ENCODE data around the gene PNRC2.

Gene PNRC2, protein sequence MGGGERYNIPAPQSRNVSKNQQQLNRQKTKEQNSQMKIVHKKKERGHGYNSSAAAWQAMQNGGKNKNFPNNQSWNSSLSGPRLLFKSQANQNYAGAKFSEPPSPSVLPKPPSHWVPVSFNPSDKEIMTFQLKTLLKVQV

DNA sequence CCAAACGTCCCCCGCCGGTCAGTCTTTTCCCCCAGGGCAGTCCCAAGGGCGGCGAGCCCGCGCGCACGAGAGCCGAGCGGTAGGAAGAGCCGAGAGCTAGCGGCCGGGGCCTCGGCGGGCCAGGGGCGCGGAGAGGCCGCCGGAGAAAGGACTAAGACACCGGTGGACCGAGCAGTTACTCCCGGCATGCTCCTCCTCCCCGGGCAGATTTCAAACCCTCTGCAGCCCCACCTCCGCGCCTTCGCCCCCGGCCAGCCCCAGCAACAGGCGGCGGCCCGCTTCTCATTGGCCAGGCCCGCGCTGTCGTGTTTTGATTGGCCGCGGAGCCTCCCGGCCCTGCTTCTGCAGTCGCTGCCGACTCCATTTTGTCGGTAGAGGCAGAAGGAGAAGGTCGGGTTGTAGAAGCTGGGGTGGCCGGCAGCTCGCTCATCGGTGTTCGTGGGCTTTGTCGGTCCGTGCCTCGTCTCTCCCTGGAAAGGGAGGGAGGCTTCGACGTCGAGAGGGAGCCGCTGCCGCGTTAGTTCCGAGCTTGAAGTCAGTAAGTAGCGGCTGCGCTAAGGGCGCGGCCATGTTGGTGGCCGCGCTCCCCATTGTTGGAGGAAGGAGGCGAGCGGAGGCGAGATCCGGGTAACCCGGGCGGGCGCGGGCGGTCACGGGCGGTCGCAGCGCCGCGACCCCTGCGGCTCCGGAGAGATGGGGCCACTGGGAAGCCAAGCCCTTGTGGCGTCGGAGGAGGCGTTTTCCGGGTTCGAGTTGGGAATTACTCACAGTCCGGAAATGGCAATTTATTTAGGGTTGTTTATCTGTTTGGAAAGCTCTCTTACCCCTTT, at the start of gene PNRC2:
PNRC2 (plus strand) TSS at position 368 of the 830 bp plus-strand sequence. CDS start 1,630 bp downstream, outside the sequence.
- peak; percentile 95 for DNase-seq

- DNase-seq, result no peak
These were observed 49.5 kb upstream of the PNRC2 start for GRCh38 chr1:23910144-23910543.

GRCh38 chr1:23910553-23911246, 48.9 kb upstream of the PNRC2 start:
- no peak for DNase-seq

GRCh38 chr1:23911921-23912320, 47.7 kb upstream of the PNRC2 start:
- no peak for DNase-seq

DNA sequence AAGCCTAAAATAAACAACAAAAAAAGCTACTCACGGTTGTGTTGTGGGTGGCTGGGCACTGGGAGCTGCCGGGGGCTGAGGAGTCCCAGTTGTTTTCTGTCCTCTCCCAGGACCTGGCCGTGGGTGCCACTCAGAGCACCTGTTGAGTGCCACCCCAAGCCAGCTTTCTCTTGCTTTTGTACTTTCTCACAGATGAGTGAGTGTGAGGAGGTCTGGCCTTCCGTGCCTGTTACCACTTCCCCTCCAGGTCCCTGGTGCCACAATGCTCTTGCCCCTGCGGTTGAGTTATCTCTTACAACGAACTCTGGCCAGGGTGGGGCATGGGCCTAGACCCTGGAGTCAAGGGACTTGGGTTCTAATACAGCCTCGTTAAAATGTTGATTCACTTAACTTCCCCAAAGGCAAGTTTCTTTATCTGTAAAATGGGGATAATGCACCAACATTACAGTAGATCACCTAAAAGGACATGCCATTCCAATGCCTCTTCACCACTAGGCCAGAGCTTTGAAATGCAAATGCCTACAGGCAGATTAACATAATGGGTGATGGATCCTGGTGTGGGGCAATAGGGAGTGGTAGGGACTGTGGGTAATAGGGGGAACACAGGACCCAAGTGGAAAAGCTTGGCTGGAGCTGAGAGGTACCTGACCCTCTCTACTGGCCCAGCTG, 46.3 kb upstream of the PNRC2 start, which contains the start of gene CNR2:
CNR2 (minus strand) TSS at position 151 of the 669 bp plus-strand sequence. CDS start 37,745 bp downstream, outside the sequence.
- no peak for DNase-seq

GRCh38 chr1:23914921-23915320, 44.7 kb upstream of the PNRC2 start:
- DNase-seq, result no peak

GRCh38 chr1:23915466-23915865, 44.2 kb upstream of the PNRC2 start:
- DNase-seq, result no peak

DNA sequence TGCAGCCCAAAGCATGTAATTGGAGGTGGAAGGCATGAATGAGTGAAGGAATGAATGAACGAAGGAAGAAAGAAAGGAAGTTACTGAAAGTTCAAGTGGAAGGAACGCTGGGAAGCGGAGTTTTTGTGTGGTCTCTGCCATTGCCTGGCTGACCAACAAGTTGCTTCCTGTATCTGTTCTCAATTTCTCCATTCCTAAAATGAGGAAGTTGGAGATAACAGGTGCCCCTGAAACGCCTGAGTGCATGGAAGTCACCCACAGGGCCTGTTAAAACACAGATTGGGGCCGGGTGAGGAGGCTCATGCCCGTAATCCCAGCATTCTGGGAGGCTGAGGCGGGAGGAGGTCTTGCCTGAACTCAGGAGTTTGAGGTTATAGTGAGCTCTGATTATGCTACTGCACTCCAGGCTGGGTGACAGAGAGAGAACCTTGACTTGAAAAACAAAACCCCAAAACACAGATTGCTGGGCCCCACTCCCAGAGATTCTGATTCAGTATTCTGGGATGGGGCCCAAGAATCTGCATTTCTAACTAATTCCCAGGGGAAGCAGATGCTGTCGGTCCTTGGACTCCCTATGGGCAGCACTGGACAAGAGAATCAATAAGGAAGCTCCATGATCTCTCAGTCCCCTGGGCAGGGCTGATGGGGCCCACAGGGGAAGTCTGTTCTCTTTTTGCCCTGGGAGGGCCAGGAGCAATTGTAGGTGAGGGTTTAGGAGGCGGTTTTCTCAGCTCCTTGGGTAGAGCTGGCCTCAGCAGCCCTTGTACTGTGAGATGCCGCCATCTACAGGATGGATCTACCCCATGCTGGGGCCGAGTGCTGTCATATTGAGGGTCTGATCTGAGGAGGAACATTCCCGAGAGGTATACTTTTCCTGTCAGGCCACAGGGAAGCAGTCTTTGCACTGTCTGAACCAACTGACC, 43.2 kb upstream of the PNRC2 start:
- peak; percentile 10 to 17 for DNase-seq

- no peak for DNase-seq
These were observed 37.2 kb upstream of the PNRC2 start for GRCh38 chr1:23922321-23922943.

DNA sequence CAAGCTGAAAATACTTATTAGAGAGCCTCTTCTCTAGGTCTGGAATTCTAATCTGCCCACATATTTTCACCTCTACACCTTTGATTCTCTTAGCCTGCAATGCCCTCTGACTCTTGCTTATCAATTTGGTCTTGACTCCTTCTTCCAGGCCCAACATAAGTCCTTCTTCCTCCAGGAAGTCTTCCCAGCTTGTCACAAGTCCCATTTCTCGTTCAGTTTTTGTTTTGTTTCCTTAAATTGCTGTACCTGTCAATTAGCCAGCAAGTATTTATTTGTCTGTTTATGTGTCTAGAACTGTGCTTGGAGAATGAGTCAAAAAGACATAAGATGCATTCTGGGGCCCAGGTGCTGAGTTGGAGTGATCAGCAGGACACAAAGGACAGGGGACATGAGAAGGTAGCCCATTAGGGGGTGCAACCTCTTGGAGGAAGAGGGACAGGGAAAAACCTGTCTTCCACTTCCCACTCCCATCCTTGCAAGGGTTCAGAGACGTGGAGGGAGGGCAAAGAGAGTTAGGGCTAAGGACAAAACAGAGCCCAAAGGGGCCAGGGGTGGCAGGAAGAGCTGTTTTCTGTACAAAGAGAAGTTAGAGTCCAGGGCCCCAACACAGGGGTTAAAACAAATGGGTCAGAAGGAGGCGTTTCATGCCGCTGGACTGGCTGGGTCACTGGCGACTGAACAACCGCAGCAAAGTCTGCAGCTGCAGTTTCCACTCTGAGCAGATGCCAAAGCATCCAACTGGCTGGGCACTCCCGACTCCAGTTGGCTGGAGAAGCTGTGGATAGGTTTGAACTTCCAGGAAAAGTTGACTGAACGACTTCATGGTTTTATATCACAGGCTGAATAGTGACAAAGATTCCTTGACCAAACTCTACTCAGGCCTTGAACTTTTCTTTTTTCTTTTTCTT, 35.8 kb upstream of the PNRC2 start:
- DNase-seq, result no peak

DNA sequence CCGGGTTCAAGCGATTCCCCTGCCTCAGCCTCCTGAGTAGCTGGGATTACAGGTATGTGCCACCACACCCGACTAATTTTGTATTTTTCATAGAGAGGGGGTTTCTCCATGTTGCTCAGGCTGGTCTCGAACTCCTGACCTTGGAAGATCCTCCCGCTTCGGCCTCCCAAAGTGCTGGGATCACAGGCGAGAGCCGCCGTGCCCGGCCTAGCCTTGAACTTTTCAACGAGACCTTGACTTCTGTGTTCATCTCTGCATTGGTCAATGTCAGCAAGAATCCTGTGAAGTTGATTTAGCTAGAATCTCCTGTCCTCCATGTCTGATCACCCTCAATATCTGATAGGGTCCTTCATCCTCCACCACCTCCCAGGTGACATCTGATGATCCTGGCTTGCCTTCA, 35.0 kb upstream of the PNRC2 start:
- DNase-seq, result no peak

- DNase-seq, result no peak
These were observed 34.3 kb upstream of the PNRC2 start for GRCh38 chr1:23925279-23925678.

DNA sequence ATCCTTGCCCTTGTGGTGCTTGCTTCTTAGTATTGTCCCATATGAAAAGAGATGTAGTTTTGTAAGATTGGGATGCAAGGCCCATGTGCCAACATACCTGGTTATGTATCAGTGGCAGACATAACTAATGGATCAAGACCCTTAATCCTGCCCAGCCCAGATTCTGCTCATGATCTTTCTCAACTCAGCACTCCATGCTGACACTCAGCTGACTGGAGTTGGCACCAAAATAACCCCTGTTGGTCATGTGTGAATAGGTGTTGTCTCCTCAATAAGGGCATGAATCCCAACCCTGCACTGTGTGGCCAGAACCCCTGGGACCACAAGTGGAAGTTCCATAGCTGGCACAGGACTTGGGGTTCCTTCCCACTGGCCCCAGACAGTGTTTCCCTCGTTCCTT, 32.5 kb upstream of the PNRC2 start:
- DNase-seq, result no peak

DNA sequence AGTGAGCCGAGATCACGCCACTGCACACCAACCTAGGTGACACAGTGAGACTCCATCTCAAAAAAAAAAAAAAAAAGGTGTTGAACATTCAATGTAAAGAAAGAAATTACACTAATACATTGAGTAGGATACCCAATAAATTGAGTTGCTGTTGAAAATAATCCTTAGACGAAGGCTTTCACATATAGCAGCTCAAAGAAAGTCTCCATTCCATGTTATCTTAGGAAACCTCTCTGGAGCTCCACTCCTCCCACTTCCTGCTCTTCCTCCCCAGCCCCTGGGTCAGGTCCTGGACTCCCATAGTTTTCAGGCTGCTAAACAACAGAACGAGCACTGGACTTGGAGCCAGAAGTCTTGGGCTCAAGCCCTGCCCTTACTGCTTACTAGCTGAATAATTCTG, 30.8 kb upstream of the PNRC2 start:
- DNase-seq, result no peak

DNA sequence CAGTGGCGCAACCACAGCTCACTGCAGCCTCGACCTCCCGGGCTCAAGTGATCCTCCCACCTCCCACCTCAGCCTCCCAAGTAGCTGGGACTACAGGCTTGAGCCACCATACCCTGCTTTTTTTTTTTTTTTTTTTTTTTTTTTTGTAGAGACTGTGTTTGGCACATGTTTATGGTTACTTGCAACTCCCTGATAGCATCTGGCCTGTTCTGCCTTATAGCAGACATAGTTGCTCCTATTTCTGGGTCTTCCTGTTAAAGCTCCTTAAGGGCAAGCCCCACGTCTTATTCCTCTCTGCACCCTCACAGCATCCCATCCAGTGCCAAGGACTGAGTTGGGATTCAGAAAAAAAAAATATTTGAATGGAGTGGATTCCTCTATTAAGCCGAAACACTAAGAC, 29.4 kb upstream of the PNRC2 start:
- DNase-seq, result no peak

DNA sequence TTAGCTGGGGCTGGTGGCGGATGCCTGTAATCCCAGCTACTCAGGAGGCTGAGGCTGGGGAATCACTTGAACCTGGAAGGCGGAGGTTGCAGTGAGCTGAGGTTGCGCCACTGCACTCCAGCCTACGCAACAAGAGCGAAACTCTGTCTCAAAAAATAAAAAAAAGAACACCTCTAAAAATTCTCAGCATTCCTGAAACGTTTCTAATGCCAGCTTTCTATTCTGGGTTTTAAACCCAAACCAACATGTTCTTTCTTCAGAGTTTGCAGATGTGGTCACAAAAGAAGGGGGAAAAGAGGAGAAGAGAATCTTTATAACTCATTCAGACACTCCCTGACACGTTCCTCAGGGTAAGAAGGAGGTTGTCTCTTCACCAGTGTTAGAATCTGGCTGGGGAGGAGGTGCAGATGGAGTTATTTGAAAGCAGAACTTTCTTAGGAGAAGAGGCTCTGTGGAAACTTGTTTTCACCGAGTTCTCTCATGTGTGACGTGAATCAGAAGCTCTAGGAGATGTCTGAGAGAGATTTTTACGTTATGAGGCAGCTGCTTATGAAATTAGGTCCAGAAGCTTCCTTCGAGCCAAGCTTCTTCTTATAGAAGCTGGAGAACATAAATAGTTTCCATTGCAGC, 28.7 kb upstream of the PNRC2 start:
- DNase-seq, result no peak

DNA sequence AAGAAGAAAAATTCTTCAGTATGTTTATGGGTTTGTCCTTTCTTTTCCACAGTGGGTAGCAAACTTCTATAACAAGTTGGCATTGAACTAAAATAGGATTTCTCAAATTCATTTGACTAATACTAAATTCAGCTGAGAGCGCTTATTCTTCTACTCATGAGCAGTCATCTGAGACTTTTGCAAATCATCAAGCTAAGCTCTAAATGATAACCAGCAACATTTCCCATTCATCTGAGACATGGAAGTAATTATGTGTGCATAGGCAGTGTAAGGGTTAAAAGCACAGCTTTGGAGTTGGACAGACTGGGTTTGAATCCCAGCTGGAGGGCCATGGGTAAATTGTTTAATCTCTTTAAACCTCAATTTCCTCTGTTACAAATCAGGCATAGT, 28.1 kb upstream of the PNRC2 start:
- no peak for DNase-seq

- no peak for DNase-seq
These were observed 23.0 kb upstream of the PNRC2 start for GRCh38 chr1:23936481-23937176.

GRCh38 chr1:23947366-23947765, 12.3 kb upstream of the PNRC2 start:
- DNase-seq, result no peak

Data from activated CD4-positive, alpha-beta T cell treated with anti-CD3 and anti-CD28 coated beads, Interleukin-2, amount 50 U/mL, for 4 hours (primary cell).